Mesendoderm (in vitro differentiated cells): Measurements from ENCODE around the gene PAM.

Experiments used
- DNase-seq: peaks from one replicate; pipeline ENCODE4 v3.0.0; 2013
- H2AK5ac ChIP-seq: 2 replicates; pipeline ENCODE4 v1.6.1; 2013; ENCODE audit warnings: low read length, inconsistent platforms
- H2BK120ac ChIP-seq: 2 replicates; pipeline ENCODE4 v1.6.1; 2013; ENCODE audit warnings: low read depth, mild to moderate bottlenecking, low read length, moderate library complexity, mixed read lengths
- H2BK15ac ChIP-seq: replicated peaks from 2 replicates; pipeline ENCODE4 v1.6.1; 2013; ENCODE audit warnings: low read depth, mild to moderate bottlenecking, moderate library complexity
- H2BK5ac ChIP-seq: 2 replicates; pipeline ENCODE4 v1.6.1; 2013; ENCODE audit warnings: low read length, inconsistent platforms
- H3K18ac ChIP-seq: 2 replicates; pipeline ENCODE4 v1.6.1; 2013; ENCODE audit warnings: mild to moderate bottlenecking, low read length, mixed read lengths
- H3K23ac ChIP-seq: one replicate; pipeline ENCODE4 v1.6.1; 2013; ENCODE audit warnings: low read length
- H3K27ac ChIP-seq: 2 replicates; pipeline ENCODE4 v1.5.1; 2013; ENCODE audit warnings: low read depth, mild to moderate bottlenecking, inconsistent platforms, low read length, moderate library complexity
- H3K27me3 ChIP-seq: 2 replicates; pipeline ENCODE4 v1.6.1; 2013; ENCODE audit warnings: low read length, control low read depth, mild to moderate bottlenecking, inconsistent platforms; ENCODE audit not compliant: insufficient read depth, poor library complexity
- H3K36me3 ChIP-seq: 2 replicates; pipeline ENCODE4 v1.6.1; 2013; ENCODE audit warnings: low read length, inconsistent platforms; ENCODE audit not compliant: control insufficient read depth, insufficient read depth
- H3K4ac ChIP-seq: one replicate; pipeline ENCODE4 v1.6.1; 2013; ENCODE audit warnings: low read depth, mild to moderate bottlenecking, low read length, moderate library complexity
- H3K4me1 ChIP-seq: 2 replicates; pipeline ENCODE4 v1.6.1; 2013; ENCODE audit warnings: low read depth, low read length, inconsistent platforms; ENCODE audit not compliant: control insufficient read depth
- H3K4me2 ChIP-seq: 2 replicates; pipeline ENCODE4 v1.6.1; 2013; ENCODE audit warnings: low read length
- H3K4me3 ChIP-seq: 2 replicates; pipeline ENCODE4 v1.5.1; 2013; ENCODE audit warnings: mild to moderate bottlenecking, low read length
- H3K56ac ChIP-seq: one replicate; pipeline ENCODE4 v1.6.1; 2013; ENCODE audit warnings: low read length
- H3K79me1 ChIP-seq: 2 replicates; pipeline ENCODE4 v1.6.1; 2013; ENCODE audit warnings: low read length, inconsistent platforms
- H3K79me2 ChIP-seq: 2 replicates; pipeline ENCODE4 v1.6.1; 2013; ENCODE audit warnings: mild to moderate bottlenecking, low read length; ENCODE audit not compliant: control insufficient read depth, insufficient read depth
- H3K9ac ChIP-seq: 2 replicates; pipeline ENCODE4 v1.6.1; 2013; ENCODE audit warnings: low read length, inconsistent platforms
- H4K5ac ChIP-seq: one replicate; pipeline ENCODE4 v1.6.1; 2013; ENCODE audit warnings: low read length
- H4K8ac ChIP-seq: one replicate; pipeline ENCODE4 v1.6.1; 2013; ENCODE audit warnings: low read depth, mild to moderate bottlenecking, control low read depth, low read length, moderate library complexity
- WGBS: extraction: QIAGEN DNeasy Blood & Tissue Kit; methylation state at CpG from one replicate; pipeline ENCODE4 v1.1.7; 2013; ENCODE audit warnings: low lambda C conversion rate, missing lambda C conversion rate; ENCODE audit not compliant: insufficient coverage; ENCODE audit errors: extremely low coverage; 5-methylcytosine and 5-hydroxymethylcytosine counted together

The PAM gene

DNA sequence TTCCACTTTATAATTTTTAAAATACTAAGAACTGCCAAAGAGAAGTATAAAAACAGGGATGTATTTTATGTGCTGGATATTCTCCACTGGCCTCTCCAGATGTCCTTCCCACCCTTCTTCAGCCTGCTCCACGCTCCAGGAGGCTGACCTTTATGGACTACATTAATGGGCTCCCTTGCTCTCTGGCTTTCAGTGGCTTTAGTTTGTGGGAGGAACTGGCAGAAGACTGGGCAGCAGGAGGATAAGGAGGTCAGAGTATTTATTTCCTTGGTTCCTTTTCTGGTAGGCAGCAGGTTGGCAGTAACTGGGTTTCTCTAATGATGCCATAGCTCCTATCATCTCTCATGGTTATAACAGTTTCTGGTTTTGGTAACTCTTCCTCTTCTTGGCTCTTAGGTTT, 133.9 kb downstream of the PAM start:
- H3K23ac ChIP-seq = no peak overlapping the region
- no peak overlapping the region for H2BK120ac ChIP-seq
- no peak overlapping the region for H4K8ac ChIP-seq
- H3K27me3 ChIP-seq = no peaks in the 10 kb centered on the region
- H3K4me3 ChIP-seq = no peak overlapping the region
- H3K79me2 ChIP-seq = no peaks in the 10 kb centered on the region
- no peak overlapping the region for H3K56ac ChIP-seq
- no peaks in the 10 kb centered on the region for H3K36me3 ChIP-seq
- H3K79me1 ChIP-seq = no peaks in the 10 kb centered on the region
- H2BK5ac ChIP-seq = no peak overlapping the region
- WGBS = no CpG with 5 or more reads among the region's 1 CpG
- no peak overlapping the region for H3K27ac ChIP-seq
- H3K18ac ChIP-seq = no peak overlapping the region
- H2AK5ac ChIP-seq = no peak overlapping the region
- H4K5ac ChIP-seq = no peak overlapping the region
- no peak overlapping the region for H2BK15ac ChIP-seq
- no peak overlapping the region for H3K9ac ChIP-seq
- H3K4ac ChIP-seq = no peak overlapping the region
- H3K4me1 ChIP-seq = no peaks in the 10 kb centered on the region
- no peak overlapping the region for H3K4me2 ChIP-seq
- no peak for DNase-seq

DNA sequence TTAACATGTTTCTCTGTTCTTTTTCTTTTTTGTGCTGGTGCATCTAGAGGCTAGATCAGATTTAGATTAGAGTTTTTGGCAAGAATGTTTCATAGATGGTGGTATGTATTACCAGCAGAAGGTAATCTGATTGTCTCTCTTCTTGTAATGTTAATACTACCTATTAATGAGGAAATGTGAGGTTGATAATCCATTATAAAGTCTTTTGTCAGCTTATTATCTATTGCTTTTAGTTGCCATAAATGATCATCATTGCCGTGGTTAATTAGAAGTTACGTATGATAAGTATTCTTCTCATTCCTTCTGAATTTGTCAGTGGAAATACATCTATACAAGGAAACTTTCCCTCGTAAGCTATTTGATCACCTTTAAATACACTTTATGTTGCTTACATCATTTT, 135.0 kb downstream of the PAM start:
- H2BK15ac ChIP-seq = no peak overlapping the region
- no peak overlapping the region for H4K8ac ChIP-seq
- no CpG with 5 or more reads among the region's 3 CpGs for WGBS
- H3K23ac ChIP-seq = no peak overlapping the region
- no peak overlapping the region for H3K56ac ChIP-seq
- H3K9ac ChIP-seq = no peak overlapping the region
- no peaks in the 10 kb centered on the region for H3K79me1 ChIP-seq
- no peaks in the 10 kb centered on the region for H3K79me2 ChIP-seq
- no peak overlapping the region for H3K27ac ChIP-seq
- no peak overlapping the region for H3K4me3 ChIP-seq
- no peak overlapping the region for H2BK120ac ChIP-seq
- no peak overlapping the region for H2BK5ac ChIP-seq
- H3K18ac ChIP-seq = no peak overlapping the region
- H4K5ac ChIP-seq = no peak overlapping the region
- H3K36me3 ChIP-seq = no peaks in the 10 kb centered on the region
- no peak overlapping the region for H3K4me2 ChIP-seq
- H3K27me3 ChIP-seq = no peaks in the 10 kb centered on the region
- no peaks in the 10 kb centered on the region for H3K4me1 ChIP-seq
- no peak for DNase-seq
- H3K4ac ChIP-seq = no peak overlapping the region
- no peak overlapping the region for H2AK5ac ChIP-seq

DNA sequence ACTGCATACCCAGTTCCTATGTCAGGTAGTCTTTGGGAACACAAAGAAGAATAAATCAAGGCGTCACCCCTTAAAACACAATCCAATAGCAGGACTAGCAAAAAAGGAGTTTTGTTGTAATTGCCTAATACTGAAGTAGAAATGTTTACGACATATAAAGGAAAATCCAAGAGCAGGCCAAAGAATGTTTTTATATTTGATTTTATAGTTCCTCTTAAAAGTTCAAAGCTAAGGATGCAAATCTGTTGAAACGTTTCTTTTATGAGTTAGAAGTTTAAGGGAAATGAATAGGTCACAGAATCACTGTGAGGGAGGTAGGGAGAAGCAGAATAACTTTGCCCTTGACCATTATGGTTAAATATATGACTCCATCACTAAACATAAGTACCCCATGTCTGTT, 136.1 kb downstream of the PAM start:
- no peak overlapping the region for H3K4me3 ChIP-seq
- no peak overlapping the region for H2BK120ac ChIP-seq
- H4K8ac ChIP-seq = no peak overlapping the region
- no peak overlapping the region for H4K5ac ChIP-seq
- no CpG with 5 or more reads among the region's 3 CpGs for WGBS
- no peak overlapping the region for H3K9ac ChIP-seq
- no peak overlapping the region for H3K4ac ChIP-seq
- no peaks in the 10 kb centered on the region for H3K4me1 ChIP-seq
- no peaks in the 10 kb centered on the region for H3K79me1 ChIP-seq
- no peak overlapping the region for H3K4me2 ChIP-seq
- H3K23ac ChIP-seq = no peak overlapping the region
- no peak overlapping the region for H3K56ac ChIP-seq
- H2BK5ac ChIP-seq = no peak overlapping the region
- H2BK15ac ChIP-seq = no peak overlapping the region
- no peak overlapping the region for H2AK5ac ChIP-seq
- H3K27ac ChIP-seq = no peak overlapping the region
- no peaks in the 10 kb centered on the region for H3K27me3 ChIP-seq
- H3K79me2 ChIP-seq = no peaks in the 10 kb centered on the region
- no peak for DNase-seq
- no peak overlapping the region for H3K18ac ChIP-seq
- H3K36me3 ChIP-seq = no peaks in the 10 kb centered on the region

DNA sequence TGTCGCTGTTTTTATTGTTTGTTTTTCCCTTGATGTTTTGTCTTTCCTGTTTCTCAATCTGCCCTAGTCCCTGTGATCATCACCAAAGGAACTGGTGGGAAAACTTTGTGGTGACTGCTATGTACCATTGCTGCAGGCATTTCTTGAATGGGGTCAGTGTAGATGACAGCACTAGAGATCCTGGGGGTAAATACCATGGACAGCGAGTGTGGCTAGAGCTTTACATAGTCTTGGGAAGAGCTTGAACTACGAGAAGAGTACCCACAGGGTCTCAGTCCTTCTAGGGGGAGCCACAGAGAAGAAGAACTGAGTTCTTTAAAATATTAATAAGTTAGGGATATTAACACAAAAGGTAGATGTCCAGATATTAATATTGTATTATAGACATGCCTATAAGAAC, 138.8 kb downstream of the PAM start:
- no peak overlapping the region for H4K8ac ChIP-seq
- no CpG with 5 or more reads among the region's 3 CpGs for WGBS

DNA sequence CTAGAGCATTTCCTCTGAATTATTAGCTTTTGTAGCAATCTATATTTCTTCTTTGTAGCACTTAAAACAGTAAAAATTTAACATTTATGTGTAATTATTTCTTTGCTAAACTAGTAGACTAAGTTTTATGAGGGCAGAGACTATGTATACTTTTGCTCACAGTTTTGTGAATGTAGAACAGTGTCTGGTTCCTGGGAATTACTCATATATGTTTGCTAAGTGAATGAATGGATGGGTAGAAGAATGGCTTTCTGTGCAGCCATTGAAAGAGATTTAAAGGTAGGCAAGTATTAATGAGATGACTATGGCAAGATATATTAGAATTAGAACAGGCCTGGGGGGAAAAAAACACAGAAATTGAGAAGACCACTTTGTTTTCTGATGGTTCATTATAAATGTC, 140.1 kb downstream of the PAM start:
- H4K8ac ChIP-seq = no peak overlapping the region
- no peak overlapping the region for H2BK15ac ChIP-seq
- no peak overlapping the region for H3K9ac ChIP-seq

More for the DNA sequence above, 138.8 kb downstream of the PAM start:
- Histone ChIP-seq H2BK15ac (no peak overlapping the region), H2BK120ac (no peak overlapping the region), H3K4me2 (no peak overlapping the region), H3K79me1 (no peaks in the 10 kb centered on the region), H3K9ac (no peak overlapping the region), H2BK5ac (no peak overlapping the region), H3K36me3 (no peaks in the 10 kb centered on the region), H3K4me3 (no peak overlapping the region), H3K27me3 (no peaks in the 10 kb centered on the region), H3K4ac (no peak overlapping the region), H2AK5ac (no peak overlapping the region), H3K79me2 (no peaks in the 10 kb centered on the region), H3K4me1 (no peaks in the 10 kb centered on the region), H3K27ac (no peak overlapping the region), H3K18ac (no peak overlapping the region), H3K23ac (no peak overlapping the region), H4K5ac (no peak overlapping the region), H3K56ac (no peak overlapping the region)
- DNase-seq = peak; percentile 46

DNA sequence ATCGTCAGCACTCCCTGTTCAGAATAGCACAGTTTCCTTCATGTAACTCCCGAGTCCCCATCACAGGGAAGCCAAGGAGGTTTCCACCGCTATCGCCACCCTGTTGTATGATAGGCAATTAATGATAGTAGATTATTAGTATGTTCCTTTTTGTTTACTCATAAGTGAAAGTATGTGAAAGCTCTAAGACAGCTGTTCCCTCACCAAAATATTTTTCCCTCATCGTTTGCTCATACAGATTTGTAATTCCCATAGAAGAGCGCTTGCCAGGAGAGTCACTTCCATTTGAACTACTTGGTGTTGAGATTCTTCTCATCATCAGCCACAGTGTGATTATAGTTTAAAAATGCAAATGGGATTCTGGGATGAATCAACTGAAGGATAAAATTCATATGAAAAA, 140.9 kb downstream of the PAM start:
- no peaks in the 10 kb centered on the region for H3K27me3 ChIP-seq
- H3K4ac ChIP-seq = no peak overlapping the region
- no peak overlapping the region for H2BK15ac ChIP-seq
- no peaks in the 10 kb centered on the region for H3K4me1 ChIP-seq
- no peaks in the 10 kb centered on the region for H3K79me1 ChIP-seq
- H3K56ac ChIP-seq = no peak overlapping the region
- WGBS = no CpG with 5 or more reads among the region's 6 CpGs
- H2BK5ac ChIP-seq = no peak overlapping the region
- no peak overlapping the region for H2BK120ac ChIP-seq
- no peak overlapping the region for H3K18ac ChIP-seq
- no peak overlapping the region for H4K8ac ChIP-seq
- H3K36me3 ChIP-seq = no peaks in the 10 kb centered on the region
- no peak overlapping the region for H3K4me2 ChIP-seq
- H3K9ac ChIP-seq = no peak overlapping the region
- H3K4me3 ChIP-seq = no peak overlapping the region
- DNase-seq = no peak
- H2AK5ac ChIP-seq = no peak overlapping the region
- no peak overlapping the region for H4K5ac ChIP-seq
- H3K27ac ChIP-seq = no peak overlapping the region
- H3K79me2 ChIP-seq = no peaks in the 10 kb centered on the region
- H3K23ac ChIP-seq = no peak overlapping the region

More for the DNA sequence above, 140.1 kb downstream of the PAM start:
- H3K36me3 ChIP-seq = no peaks in the 10 kb centered on the region
- no peak overlapping the region for H3K27ac ChIP-seq
- no peak overlapping the region for H2BK5ac ChIP-seq
- H3K4ac ChIP-seq = no peak overlapping the region
- no peaks in the 10 kb centered on the region for H3K27me3 ChIP-seq
- H3K56ac ChIP-seq = no peak overlapping the region
- no peak overlapping the region for H3K23ac ChIP-seq
- H3K4me2 ChIP-seq = no peak overlapping the region
- H3K79me1 ChIP-seq = no peaks in the 10 kb centered on the region
- no peaks in the 10 kb centered on the region for H3K79me2 ChIP-seq
- no peak overlapping the region for H3K4me3 ChIP-seq
- no peak for DNase-seq
- H2BK120ac ChIP-seq = no peak overlapping the region
- H4K5ac ChIP-seq = no peak overlapping the region
- H2AK5ac ChIP-seq = no peak overlapping the region
- H3K18ac ChIP-seq = no peak overlapping the region
- no peaks in the 10 kb centered on the region for H3K4me1 ChIP-seq
